ENCODE measurements around the gene BRF1.
"Not testable (repeated sequence)": the region's sequence is repeated elsewhere in the genome, so short reads cannot be mapped to it uniquely, and the experiment has no call there.

Gene BRF1

GRCh38 chr14:105287249-105288102 lies 13.3 kb downstream of the BRF1 start:
- DNase-seq = no peak

GRCh38 chr14:105286759-105287144 lies 14.0 kb downstream of the BRF1 start:
- no peak for DNase-seq

- no peak for DNase-seq
Observed at GRCh38 chr14:105285174-105285573, 15.6 kb downstream of the BRF1 start.

- peak in 1 of 2 donors; percentile 61 for DNase-seq
Observed at GRCh38 chr14:105283899-105284298, 16.9 kb downstream of the BRF1 start.

GRCh38 chr14:105283028-105283427 lies 17.8 kb downstream of the BRF1 start:
- no peak for DNase-seq

GRCh38 chr14:105282098-105282725 lies 18.6 kb downstream of the BRF1 start:
- no peak for DNase-seq

- no peak for DNase-seq
Observed at GRCh38 chr14:105281371-105282097, 19.3 kb downstream of the BRF1 start.

GRCh38 chr14:105280525-105280924 lies 20.3 kb downstream of the BRF1 start:
- no peak for DNase-seq

GRCh38 chr14:105279642-105280361 lies 21.0 kb downstream of the BRF1 start:
- no peak for DNase-seq

GRCh38 chr14:105277448-105277847 lies 23.4 kb downstream of the BRF1 start:
- DNase-seq = not testable (repeated sequence)

GRCh38 chr14:105275267-105275946 lies 25.4 kb downstream of the BRF1 start:
- no peak for DNase-seq

- no peak for DNase-seq
Observed at GRCh38 chr14:105274637-105275036, 26.2 kb downstream of the BRF1 start.

- DNase-seq = no peak
Observed at GRCh38 chr14:105273062-105273461, 27.7 kb downstream of the BRF1 start.

GRCh38 chr14:105272623-105273022 lies 28.2 kb downstream of the BRF1 start:
- DNase-seq = no peak

GRCh38 chr14:105271224-105271890 lies 29.4 kb downstream of the BRF1 start:
- no peak for DNase-seq

- no peak for DNase-seq
Observed at GRCh38 chr14:105269405-105269804, 31.4 kb downstream of the BRF1 start.

GRCh38 chr14:105268736-105269354 lies 32.0 kb downstream of the BRF1 start:
- DNase-seq = no peak

- DNase-seq = no peak
Observed at GRCh38 chr14:105267820-105268548, 32.8 kb downstream of the BRF1 start.

- no peak for DNase-seq
Observed at GRCh38 chr14:105261781-105262180, 39.0 kb downstream of the BRF1 start.

- DNase-seq = no peak
Observed at GRCh38 chr14:105260959-105261358, 39.8 kb downstream of the BRF1 start.

GRCh38 chr14:105258846-105259245 lies 42.0 kb downstream of the BRF1 start:
- no peak for DNase-seq

All from bone marrow (tissue), 2 donors.